DND-41 (cell line): Measurements from ENCODE around the gene GSG1L.

Source experiments
- CTCF ChIP-seq: IDR thresholded peaks from 2 replicates; pipeline ENCODE4 v1.5.1; 2012; ENCODE audit warnings: borderline replicate concordance, low read length, moderate library complexity, mild to moderate bottlenecking; ENCODE audit not compliant: poor library complexity, severe bottlenecking; ENCODE audit errors: extremely low read depth
- EZH2 ChIP-seq: IDR thresholded peaks from 3 replicates; pipeline ENCODE4 v1.6.1; 2012; ENCODE audit warnings: borderline replicate concordance, low read depth, mild to moderate bottlenecking, moderate library complexity, low read length, inconsistent platforms; ENCODE audit not compliant: severe bottlenecking

GRCh38 chr16:27824006-27824405 is 239.5 kb downstream of the GSG1L start:
- TF ChIP-seq CTCF = no peak
- no peak for TF ChIP-seq EZH2
